K562 (cell line): ENCODE results near the gene IFNGR2. TPM values are rescaled to one million over a fixed set of nuclear protein-coding genes. Genes with fewer than 3 reads are reported as not detected.

Source experiments
- ATAC-seq: fragments of 200-7000 bp; cut with Tn5 transposase; 3 replicates; pipeline ENCODE4 v1.9.1; 2020; ENCODE audit warnings: moderate library complexity
- BruUV-seq: library from RNA; stranded (reverse); fragments of 400-500 nt; replicated peaks from 2 replicates; lab custom pipeline; 2021; lab: Mats Ljungman, UMichigan
- CTCF ChIA-PET: fragments of 300-600 bp; formaldehyde crosslinking; extraction: SDS; loops from one replicate; lab custom pipeline; 2021; ENCODE audit warnings: low intra/inter-chr PET ratio; lab: Yijun Ruan, JAX
- POLR2A ChIA-PET: fragments of 300-600, 350-650 bp; sonication (Branson Sonifier 250); formaldehyde crosslinking; extraction: SDS; loops from one replicate; lab custom pipeline; 2021; ENCODE audit warnings: antibody characterized with exemption, inconsistent platforms; lab: Yijun Ruan, JAX
- DNase-seq, 4 experiments: peaks; one replicate each; pipeline versions ENCODE4 v3.0.0 to v3.0.0-alpha.2; 2011 to 2018; ENCODE audit warnings: low spot score in 3 of 4, mixed read lengths in 3 of 4; ENCODE audit errors: extremely low read depth in 1 of 4
- FAIRE-seq: peaks from 2 replicates; lab custom pipeline; 2011; peaks lifted over from hg19 to GRCh38; lab: Jason Lieb, UNC
- H2AFZ ChIP-seq: 2 replicates; pipeline ENCODE4 v1.6.0; 2011; ENCODE audit warnings: low read depth, low read length, control low read depth, inconsistent platforms
- H3K27ac ChIP-seq: fragments of 200-600 bp; 3 replicates; pipeline ENCODE4 v1.8.0; 2011; ENCODE audit warnings: low read depth, mild to moderate bottlenecking, control low read depth, inconsistent platforms, low read length, moderate library complexity, mixed read lengths; ENCODE audit errors: extremely low read depth
- H3K27me3 ChIP-seq, 2 experiments: fragments of 300-600 bp in 1 of 2; 2 replicates in 1 of 2; 3 replicates in 1 of 2; pipeline versions ENCODE4 v1.6.0 to v1.8.0; 2011; ENCODE audit warnings: inconsistent platforms in 2 of 2, low read length in 2 of 2, mild to moderate bottlenecking in 1 of 2, mixed read lengths in 1 of 2, moderate library complexity in 1 of 2; ENCODE audit not compliant: control insufficient read depth in 2 of 2, insufficient read depth in 2 of 2
- H3K36me3 ChIP-seq: fragments of 300-600 bp; 3 replicates; pipeline ENCODE4 v1.8.0; 2011; ENCODE audit warnings: mild to moderate bottlenecking, low read length, inconsistent platforms; ENCODE audit not compliant: control insufficient read depth, insufficient read depth
- H3K4me1 ChIP-seq, 2 experiments: fragments of 200-600 bp in 1 of 2; replicated peaks in 1 of 2; 2 replicates in 1 of 2; 3 replicates in 1 of 2; pipeline versions ENCODE4 v1.5.1 to v1.8.0; 2011; ENCODE audit warnings: inconsistent platforms in 2 of 2, low read length in 2 of 2, mild to moderate bottlenecking in 1 of 2, mixed read lengths in 1 of 2, moderate library complexity in 1 of 2; ENCODE audit not compliant: control insufficient read depth in 2 of 2, insufficient read depth in 2 of 2
- H3K4me2 ChIP-seq: 2 replicates; pipeline ENCODE4 v1.6.1; 2011; ENCODE audit warnings: low read length, control low read depth, inconsistent platforms, mixed read lengths; ENCODE audit not compliant: insufficient read depth
- H3K4me3 ChIP-seq: fragments of 200-600 bp; sonication (generic), shearing (Covaris generic); 2 replicates; pipeline ENCODE4 v1.5.1; 2016; ENCODE audit warnings: control low read depth, inconsistent platforms
- H3K79me2 ChIP-seq: fragments of 200-600 bp; 3 replicates; pipeline ENCODE4 v1.8.0; 2011; ENCODE audit warnings: low read length, inconsistent platforms; ENCODE audit not compliant: control insufficient read depth, insufficient read depth
- H3K9ac ChIP-seq, 2 experiments: 2 replicates each; pipeline versions ENCODE4 v1.6.0 to v1.6.1; 2011; ENCODE audit warnings: low read depth in 2 of 2, low read length in 2 of 2, control low read depth in 1 of 2, inconsistent platforms in 1 of 2, mild to moderate bottlenecking in 1 of 2, mixed read lengths in 1 of 2; ENCODE audit not compliant: insufficient read depth in 1 of 2
- H3K9me1 ChIP-seq: one replicate; pipeline ENCODE4 v1.6.0; 2011; ENCODE audit warnings: inconsistent platforms, mild to moderate bottlenecking, low read length, moderate library complexity; ENCODE audit not compliant: control insufficient read depth, insufficient read depth
- H3K9me3 ChIP-seq: replicated peaks from 2 replicates; pipeline ENCODE4 v1.5.1; 2011; ENCODE audit warnings: low read depth, low read length, inconsistent platforms; ENCODE audit not compliant: control insufficient read depth, insufficient read depth
- H4K20me1 ChIP-seq: replicated peaks from 2 replicates; pipeline ENCODE4 v1.6.1; 2011; ENCODE audit warnings: low read length, inconsistent platforms, mixed read lengths; ENCODE audit not compliant: control insufficient read depth, insufficient read depth
- E2F5 ChIP-seq: sonication (generic); formaldehyde crosslinking; IDR thresholded peaks from 2 replicates; pipeline ENCODE4 v1.8.0; 2022; ENCODE audit warnings: mild to moderate bottlenecking, missing genetic modification reagents
- POLR2G ChIP-seq: fragments of 200-400 bp; formaldehyde crosslinking; IDR thresholded peaks from 2 replicates; pipeline ENCODE4 v1.6.1; 2017; ENCODE audit warnings: low read depth, mild to moderate bottlenecking, antibody characterized with exemption, low read length, moderate library complexity
- SAP30 ChIP-seq: fragments of 200-600 bp; sonication (generic); IDR thresholded peaks from 2 replicates; pipeline ENCODE4 v1.6.1; 2012; ENCODE audit warnings: borderline replicate concordance, low read depth, mild to moderate bottlenecking, moderate library complexity, low read length, control low read depth, inconsistent platforms; ENCODE audit not compliant: insufficient read depth, poor library complexity, severe bottlenecking
- SIRT6 ChIP-seq: IDR thresholded peaks from one replicate; pipeline ENCODE4 v1.6.1; 2012; ENCODE audit warnings: low read depth, mild to moderate bottlenecking, control low read depth, inconsistent platforms, low read length, moderate library complexity
- SPI1 ChIP-seq: IDR thresholded peaks from 2 replicates; pipeline ENCODE4 v1.6.1; 2011; ENCODE audit warnings: low read depth, low read length, control low read depth, borderline replicate concordance
- ZEB2 ChIP-seq: fragments of 450-650 bp; IDR thresholded peaks from 2 replicates; pipeline ENCODE4 v1.6.1; 2016
- WGBS: fragments of 100-300 bp; shearing (Covaris generic); methylation state at CpG from one replicate; pipeline ENCODE4 v1.1.6; 2016; ENCODE audit warnings: low coverage, mixed read lengths; ENCODE audit not compliant: insufficient coverage; ENCODE audit errors: missing lambda C conversion rate; 5-methylcytosine and 5-hydroxymethylcytosine counted together
- in situ Hi-C: fragments of 300-500 bp; cut with MboI; formaldehyde crosslinking; loops from 4 replicates; pipeline ENCODE4 v1.15.0; 2018; ENCODE audit warnings: inconsistent platforms, mixed read lengths
- intact Hi-C: fragments of 100-400 bp; cut with micrococcal nuclease; formaldehyde crosslinking; loops from 2 replicates; pipeline ENCODE4 v1.14.2; 2022
- polyA plus RNA-seq, 8 experiments: library from polyadenylated mRNA; depleted of rRNA in 4 of 8; stranded (reverse) in 5 of 8; unstranded in 3 of 8; fragments of >200 nt; fragmentation: Nextera tagmentation in 2 of 8; fragmentation: Illumina TruSeq in 1 of 8; extraction: Ambion mirVana in 2 of 8; extraction: Trizol in 1 of 8; gene quantifications; 2 replicates each; pipeline versions ENCODE4 v1.2.1 to v1.2.3, GENCODE V29; 2011 to 2014; ENCODE audit warnings: inconsistent platforms in 1 of 8, missing spikeins in 1 of 8
- total RNA-seq, 7 experiments: library from RNA; depleted of rRNA in 6 of 7; stranded (reverse); fragments of >200 nt in 6 of 7; fragmentation: Illumina TruSeq in 2 of 7; extraction: Trizol in 2 of 7; gene quantifications; 2 replicates each; pipeline versions ENCODE4 v1.2.1 to v1.2.3, GENCODE V29; 2011 to 2021; ENCODE audit warnings: low replicate concordance in 1 of 7

Gene IFNGR2
- total and polyA plus RNA-seq, 9 of the 15 experiments (the other 6 are each of a cell fraction or from before 2014, with no cell fraction given): 6.7 to 58.0 (median 28.5) TPM

- ChIA-PET POLR2A (no interaction called here), CTCF (no interaction called here)
- H3K36me3 ChIP-seq: peaks cover 21% of the 10 kb centered on the region; the same call in 1 of the 3 replicates
- WGBS: 90% methylated on average over 8 of the region's 8 CpGs
- H4K20me1 ChIP-seq: no peaks in the 10 kb centered on the region
- no peak overlapping the region for H2AFZ ChIP-seq
- H3K9me1 ChIP-seq: no peaks in the 10 kb centered on the region
- in situ Hi-C loops (no loop called here), intact Hi-C loops (no loop called here)
- no peaks in the 10 kb centered on the region for H3K27me3 ChIP-seq
- no peaks in the 10 kb centered on the region for H3K79me2 ChIP-seq
- ATAC-seq (no peak), DNase-seq (no peak), FAIRE-seq (no peak)
- TF ChIP-seq POLR2G (peak; percentile 52; the same call in 1 of the 2 replicates), E2F5 (CRISPR knock-in tag) (no peak), SPI1 (no peak)
- H3K4me2 ChIP-seq: no peak overlapping the region
- H3K9me3 ChIP-seq: no peaks in the 10 kb centered on the region
- H3K9ac ChIP-seq: no peak overlapping the region; a peak in 1 of 4 replicates
- H3K4me1 ChIP-seq: peaks cover 8 to 11% of the 10 kb centered on the region in 2 experiments; a peak in 3 of 5 replicates
- no peak overlapping the region for H3K27ac ChIP-seq
- H3K4me3 ChIP-seq: no peak overlapping the region
- no TSS peak for BruUV-seq
Observed at GRCh38 chr21:33357177-33357576, 46.0 kb upstream of the IFNGR2 start.

- CTCF ChIA-PET: interaction anchor here (0.7 kb wide), 1 partner anchor 187 kb away, joined by 3 read pairs; no protein-coding TSS in a partner anchor
- TF ChIP-seq SAP30 (no peak), ZEB2 (no peak), SIRT6 (no peak)
Observed at GRCh38 chr21:33359446-33359845, 43.8 kb upstream of the IFNGR2 start.

More at GRCh38 chr21:33359446-33359845, 43.8 kb upstream of the IFNGR2 start:
- POLR2A ChIA-PET: interaction anchor here (0.6 kb wide), 2 partner anchors 21 to 41 kb away, joined by 3 to 4 read pairs; no protein-coding TSS in a partner anchor
- BruUV-seq: no TSS peak
- no peak for ATAC-seq
- intact Hi-C loops: no loop called here
- Histone ChIP-seq H3K27me3 (no peaks in the 10 kb centered on the region), H3K36me3 (peaks cover 17% of the 10 kb centered on the region; the same call in 1 of the 3 replicates), H3K9ac (no peak overlapping the region), H4K20me1 (no peaks in the 10 kb centered on the region), H3K4me2 (no peak overlapping the region), H3K79me2 (no peaks in the 10 kb centered on the region), H3K9me3 (no peaks in the 10 kb centered on the region), H2AFZ (no peak overlapping the region), H3K4me1 (peaks cover 9 to 19% of the 10 kb centered on the region in 2 experiments; a peak in 3 of 5 replicates), H3K4me3 (no peak overlapping the region), H3K9me1 (no peaks in the 10 kb centered on the region), H3K27ac (no peak overlapping the region)
- no peak for FAIRE-seq
- in situ Hi-C loops: no loop called here
- WGBS: 43% methylated on average over 4 of the region's 4 CpGs
- DNase-seq: no peak
